Endothelial cell of umbilical vein (primary cell): Measurements from ENCODE around the gene USP47. TPM values are rescaled to one million over a fixed set of nuclear protein-coding genes. Genes with fewer than 3 reads are reported as not detected.

ENCODE experiments used
- BruUV-seq: library from RNA; stranded (reverse); fragments of 400-500 nt; replicated peaks from 2 replicates; lab custom pipeline; 2021; lab: Mats Ljungman, UMichigan
- CTCF ChIA-PET: fragments of 300-600, 350-600 bp; sonication (Branson Sonifier 250); formaldehyde crosslinking; loops from one replicate; lab custom pipeline; 2021; ENCODE audit warnings: antibody characterized with exemption, inconsistent platforms; lab: Charles Lee
- POLR2A ChIA-PET: fragments of 300-600, 350-600 bp; sonication (Branson Sonifier 250); formaldehyde crosslinking; loops from one replicate; lab custom pipeline; 2021; ENCODE audit warnings: antibody characterized with exemption, inconsistent platforms; lab: Charles Lee
- DNase-seq: peaks from one replicate; pipeline ENCODE4 v3.0.0-alpha.2; 2011; ENCODE audit warnings: low read depth, low spot score
- FAIRE-seq: peaks from 2 replicates; lab custom pipeline; 2011; peaks lifted over from hg19 to GRCh38; lab: Jason Lieb, UNC
- H2AFZ ChIP-seq: 2 replicates; pipeline ENCODE4 v1.6.0; 2012; ENCODE audit warnings: low read depth, low read length, control low read depth, inconsistent platforms
- H3K27ac ChIP-seq: 2 replicates; pipeline ENCODE4 v1.5.1; 2011; ENCODE audit warnings: low read depth, mild to moderate bottlenecking, control low read depth, low read length, moderate library complexity; ENCODE audit not compliant: insufficient read depth
- H3K27me3 ChIP-seq, 2 experiments: 2 replicates each; pipeline versions ENCODE4 v1.6.0 to v1.6.1; 2011; ENCODE audit warnings: low read length in 2 of 2, mixed read lengths in 1 of 2; ENCODE audit not compliant: control insufficient read depth in 2 of 2, insufficient read depth in 2 of 2
- H3K36me3 ChIP-seq, 2 experiments: 2 replicates in 1 of 2; 3 replicates in 1 of 2; pipeline ENCODE4 v1.5.1; 2011; ENCODE audit warnings: low read length in 2 of 2, mild to moderate bottlenecking in 1 of 2, moderate library complexity in 1 of 2; ENCODE audit not compliant: control insufficient read depth in 2 of 2, insufficient read depth in 2 of 2; ENCODE audit errors: extremely low read depth in 1 of 2
- H3K4me1 ChIP-seq: 3 replicates; pipeline ENCODE4 v1.5.1; 2011; ENCODE audit warnings: mild to moderate bottlenecking, low read length; ENCODE audit not compliant: control insufficient read depth, insufficient read depth; ENCODE audit errors: extremely low read depth
- H3K4me2 ChIP-seq: 2 replicates; pipeline ENCODE4 v1.6.1; 2011; ENCODE audit warnings: low read length, control low read depth, mixed read lengths; ENCODE audit not compliant: insufficient read depth
- H3K4me3 ChIP-seq, 3 experiments: fragments of 200-600 bp in 1 of 3; sonication (generic), shearing (Covaris generic) in 1 of 3; replicated peaks in 1 of 3; 2 replicates each; pipeline ENCODE4 v1.5.1; 2011 to 2016; ENCODE audit warnings: control low read depth in 3 of 3, low read length in 3 of 3, mild to moderate bottlenecking in 2 of 3, inconsistent platforms in 1 of 3, low read depth in 1 of 3, moderate library complexity in 1 of 3; ENCODE audit not compliant: insufficient read depth in 1 of 3
- H3K79me2 ChIP-seq: 2 replicates; pipeline ENCODE4 v1.6.0; 2012; ENCODE audit warnings: low read length, inconsistent platforms; ENCODE audit not compliant: control insufficient read depth, insufficient read depth
- H3K9ac ChIP-seq: replicated peaks from 2 replicates; pipeline ENCODE3; 2011; ENCODE audit warnings: low read length, control low read depth; ENCODE audit not compliant: insufficient read depth; ENCODE audit errors: extremely low read depth
- H3K9me1 ChIP-seq: replicated peaks from 3 replicates; pipeline ENCODE4 v1.6.0; 2011; ENCODE audit warnings: mild to moderate bottlenecking, low read length; ENCODE audit not compliant: control insufficient read depth, insufficient read depth; ENCODE audit errors: extremely low read depth
- H3K9me3 ChIP-seq: replicated peaks from 2 replicates; pipeline ENCODE4 v1.5.1; 2012; ENCODE audit warnings: low read length, inconsistent platforms; ENCODE audit not compliant: control insufficient read depth, insufficient read depth
- H4K20me1 ChIP-seq: replicated peaks from 2 replicates; pipeline ENCODE3; 2011; ENCODE audit warnings: mild to moderate bottlenecking, low read length; ENCODE audit not compliant: control insufficient read depth, insufficient read depth; ENCODE audit errors: extremely low read depth
- EZH2 ChIP-seq: IDR thresholded peaks from 2 replicates; pipeline ENCODE4 v1.6.1; 2012; ENCODE audit warnings: borderline replicate concordance, low read depth, mild to moderate bottlenecking, moderate library complexity, low read length, inconsistent platforms; ENCODE audit not compliant: severe bottlenecking
- FOS ChIP-seq: IDR thresholded peaks from 2 replicates; pipeline ENCODE4 v1.6.1; 2011; ENCODE audit warnings: mild to moderate bottlenecking, low read length, moderate library complexity, borderline replicate concordance; ENCODE audit not compliant: insufficient read depth
- GATA2 ChIP-seq: IDR thresholded peaks from 2 replicates; pipeline ENCODE4 v1.7.0; 2011; ENCODE audit warnings: low read depth, mild to moderate bottlenecking, moderate library complexity, mixed read lengths, low read length; ENCODE audit not compliant: insufficient read length, insufficient read depth
- JUN ChIP-seq: IDR thresholded peaks from 2 replicates; pipeline ENCODE4 v1.6.1; 2011; ENCODE audit warnings: borderline replicate concordance, low read depth; ENCODE audit not compliant: insufficient read length, insufficient read depth
- MYC ChIP-seq: IDR thresholded peaks from one replicate; pipeline ENCODE4 v1.6.1; 2011; ENCODE audit warnings: mild to moderate bottlenecking, low read depth, low read length
- POLR2A ChIP-seq: IDR thresholded peaks from 2 replicates; pipeline ENCODE4 v1.6.1; 2012; ENCODE audit warnings: low read depth, mild to moderate bottlenecking, control low read depth, low read length
- POLR2AphosphoS5 ChIP-seq: IDR thresholded peaks from 2 replicates; pipeline ENCODE4 v1.6.1; 2012; ENCODE audit warnings: low read depth, mild to moderate bottlenecking, control low read depth, low read length, moderate library complexity; ENCODE audit not compliant: insufficient read depth
- dilution Hi-C: fragments of 300-500 bp; cut with MboI; formaldehyde crosslinking; loops from one replicate; pipeline ENCODE4 v1.15.0; 2019; ENCODE audit warnings: low sequenced_read_pairs; ENCODE audit not compliant: extremely low pct_ligation_motif_present
- intact Hi-C: fragments of 100-400 bp; cut with micrococcal nuclease; formaldehyde crosslinking; loops from one replicate; pipeline ENCODE4 v1.10.0; 2022
- polyA plus RNA-seq, 4 experiments: library from polyadenylated mRNA; depleted of rRNA in 3 of 4; stranded (reverse) in 3 of 4; unstranded in 1 of 4; fragments of >200 nt; gene quantifications; 2 replicates each; pipeline versions ENCODE4 v1.2.1 to v1.2.3, GENCODE V29; 2011 to 2012; ENCODE audit warnings: missing spikeins in 1 of 4
- total RNA-seq: library from RNA; stranded (reverse); gene quantifications from 2 replicates; pipeline ENCODE4 v1.2.3, GENCODE V29; 2021
- TF ChIP-seq, protein P1 (sequence below), 2 donors: IDR thresholded peaks; 1 replicate in 1 of 2; 2 replicates in 1 of 2; pipeline ENCODE4 v1.5.1; 2011; ENCODE audit warnings: low read length in 2 of 2, mild to moderate bottlenecking in 2 of 2, moderate library complexity in 2 of 2, control low read depth in 1 of 2, inconsistent platforms in 1 of 2, low read depth in 1 of 2; ENCODE audit not compliant: insufficient read depth in 1 of 2; ENCODE audit errors: extremely low read depth in 1 of 2
- TF ChIP-seq, protein P2 (sequence below): IDR thresholded peaks from 2 replicates; pipeline ENCODE4 v1.6.1; 2011; ENCODE audit not compliant: insufficient read depth, insufficient read length

USP47 gene
- total and polyA plus RNA-seq, 2 donors (not counting 3 experiments of a cell fraction or from before 2014, with no cell fraction given), result 7.8 to 38.0 TPM

DNA sequence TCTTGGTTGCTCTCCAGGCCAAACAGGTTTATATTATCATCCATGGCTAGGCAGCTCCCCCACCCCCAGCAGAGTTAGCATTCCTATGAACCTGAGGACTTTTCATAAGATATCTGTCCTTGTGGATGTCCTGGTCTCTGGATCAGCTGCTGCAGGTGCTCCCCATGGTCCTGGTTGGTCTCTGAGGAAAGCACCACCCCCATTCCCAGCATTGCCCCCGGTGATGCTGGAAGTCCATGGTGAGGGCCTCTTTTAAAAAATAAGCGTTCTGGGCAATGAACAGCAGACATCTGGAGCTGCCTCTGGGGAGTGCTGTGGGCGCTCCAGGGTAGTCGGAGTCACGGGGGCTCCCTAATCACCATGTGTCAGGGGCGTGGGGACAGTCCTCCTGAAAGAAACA lies 140.1 kb downstream of the USP47 start:
- H3K4me2 ChIP-seq, result no peak overlapping the region
- no peaks in the 10 kb centered on the region for H3K9me1 ChIP-seq
- no peaks in the 10 kb centered on the region for H3K27me3 ChIP-seq
- H3K9ac ChIP-seq, result no peak overlapping the region
- H3K9me3 ChIP-seq, result no peaks in the 10 kb centered on the region
- CTCF ChIA-PET, result interaction anchor here (3.9 kb wide), 1 partner anchor 62 kb away, joined by 13 read pairs; no protein-coding TSS in a partner anchor
- FAIRE-seq, result no peak
- no TSS peak for BruUV-seq
- H3K79me2 ChIP-seq, result no peaks in the 10 kb centered on the region
- H2AFZ ChIP-seq, result no peak overlapping the region
- H4K20me1 ChIP-seq, result no peaks in the 10 kb centered on the region
- H3K27ac ChIP-seq, result no peak overlapping the region
- TF ChIP-seq, protein P1, sequence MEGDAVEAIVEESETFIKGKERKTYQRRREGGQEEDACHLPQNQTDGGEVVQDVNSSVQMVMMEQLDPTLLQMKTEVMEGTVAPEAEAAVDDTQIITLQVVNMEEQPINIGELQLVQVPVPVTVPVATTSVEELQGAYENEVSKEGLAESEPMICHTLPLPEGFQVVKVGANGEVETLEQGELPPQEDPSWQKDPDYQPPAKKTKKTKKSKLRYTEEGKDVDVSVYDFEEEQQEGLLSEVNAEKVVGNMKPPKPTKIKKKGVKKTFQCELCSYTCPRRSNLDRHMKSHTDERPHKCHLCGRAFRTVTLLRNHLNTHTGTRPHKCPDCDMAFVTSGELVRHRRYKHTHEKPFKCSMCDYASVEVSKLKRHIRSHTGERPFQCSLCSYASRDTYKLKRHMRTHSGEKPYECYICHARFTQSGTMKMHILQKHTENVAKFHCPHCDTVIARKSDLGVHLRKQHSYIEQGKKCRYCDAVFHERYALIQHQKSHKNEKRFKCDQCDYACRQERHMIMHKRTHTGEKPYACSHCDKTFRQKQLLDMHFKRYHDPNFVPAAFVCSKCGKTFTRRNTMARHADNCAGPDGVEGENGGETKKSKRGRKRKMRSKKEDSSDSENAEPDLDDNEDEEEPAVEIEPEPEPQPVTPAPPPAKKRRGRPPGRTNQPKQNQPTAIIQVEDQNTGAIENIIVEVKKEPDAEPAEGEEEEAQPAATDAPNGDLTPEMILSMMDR (IDR thresholded peaks at IDR 0.05; ENCODE audit: extremely low read depth in 1 of 2, insufficient read depth in 1 of 2, low read depth in 1 of 2, low read length in 2 of 2), result no peak
- H3K4me3 ChIP-seq, result no peak overlapping the region
- POLR2A ChIA-PET, result no interaction called here
- no peak for DNase-seq
- intact Hi-C loops, result no loop called here
- peaks cover 56% of the 10 kb centered on the region for H3K4me1 ChIP-seq
- dilution Hi-C loops, result no loop called here
- peaks cover 0 to 2% of the 10 kb centered on the region in 2 experiments for H3K36me3 ChIP-seq

DNA sequence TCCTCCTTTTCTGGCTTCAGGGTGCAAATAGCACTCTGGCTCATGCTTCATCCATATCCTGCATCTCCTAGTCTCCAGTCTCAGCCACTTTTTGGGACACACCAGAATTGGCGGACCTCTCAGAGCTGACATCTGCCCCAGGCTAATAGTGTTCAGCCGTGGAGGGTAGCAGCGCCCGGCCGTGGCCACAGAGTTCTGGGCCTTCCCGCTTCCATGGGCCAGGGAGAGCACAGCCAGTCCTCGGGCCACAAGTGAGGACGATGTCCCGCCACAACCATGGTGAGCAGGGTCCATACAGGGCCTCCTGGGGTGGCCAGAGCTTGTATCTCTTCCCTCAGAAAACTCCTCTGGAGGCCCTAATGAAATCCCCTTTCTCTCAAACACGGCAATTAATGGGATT lies 140.7 kb downstream of the USP47 start:
- no peak overlapping the region for H3K4me3 ChIP-seq
- TF ChIP-seq, protein P2, sequence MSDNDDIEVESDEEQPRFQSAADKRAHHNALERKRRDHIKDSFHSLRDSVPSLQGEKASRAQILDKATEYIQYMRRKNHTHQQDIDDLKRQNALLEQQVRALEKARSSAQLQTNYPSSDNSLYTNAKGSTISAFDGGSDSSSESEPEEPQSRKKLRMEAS, result no peak
- TF ChIP-seq, protein P1 (IDR thresholded peaks at IDR 0.05; ENCODE audit: extremely low read depth in 1 of 2, insufficient read depth in 1 of 2, low read depth in 1 of 2, low read length in 2 of 2), result no peak
- TF ChIP-seq EZH2 (no peak), GATA2 (no peak), FOS (no peak), JUN (no peak), POLR2AphosphoS5 (no peak), MYC (no peak), POLR2A (no peak)
- intact Hi-C loops (no loop called here), dilution Hi-C loops (no loop called here)
- peaks cover 57% of the 10 kb centered on the region for H3K4me1 ChIP-seq
- no peaks in the 10 kb centered on the region for H3K9me1 ChIP-seq
- peaks cover 0 to 2% of the 10 kb centered on the region in 2 experiments for H3K36me3 ChIP-seq
- H4K20me1 ChIP-seq, result no peaks in the 10 kb centered on the region
- H3K79me2 ChIP-seq, result no peaks in the 10 kb centered on the region
- no peaks in the 10 kb centered on the region for H3K9me3 ChIP-seq
- H3K27me3 ChIP-seq, result no peaks in the 10 kb centered on the region
- no peak overlapping the region for H3K9ac ChIP-seq
- no peak overlapping the region for H2AFZ ChIP-seq
- FAIRE-seq (no peak), DNase-seq (no peak)
- POLR2A ChIA-PET, result no interaction called here
- no peak overlapping the region for H3K27ac ChIP-seq
- H3K4me2 ChIP-seq, result no peak overlapping the region
- CTCF ChIA-PET, result interaction anchor here (1.0 to 3.9 kb wide), 3 partner anchors 23 to 62 kb away, joined by 3 to 13 read pairs (median 3); no protein-coding TSS in a partner anchor
- BruUV-seq, result no TSS peak
